ENCODE measurements around the gene NDOR1.

GRCh38 chr9:137252555-137253506, 47.3 kb downstream of the NDOR1 start:
- no peak for TF ChIP-seq CTCF (IDR thresholded peaks at IDR 0.05; ENCODE audit: insufficient read depth, low read length, poor library complexity, severe bottlenecking)
- TF ChIP-seq EZH2phosphoT487 (conservative IDR thresholded peaks at IDR 0.05; ENCODE audit: low read length): no peak

All from SU-DHL-6 (cell line).